Measurements from ENCODE around the gene OR1L6.

The OR1L6 gene, protein sequence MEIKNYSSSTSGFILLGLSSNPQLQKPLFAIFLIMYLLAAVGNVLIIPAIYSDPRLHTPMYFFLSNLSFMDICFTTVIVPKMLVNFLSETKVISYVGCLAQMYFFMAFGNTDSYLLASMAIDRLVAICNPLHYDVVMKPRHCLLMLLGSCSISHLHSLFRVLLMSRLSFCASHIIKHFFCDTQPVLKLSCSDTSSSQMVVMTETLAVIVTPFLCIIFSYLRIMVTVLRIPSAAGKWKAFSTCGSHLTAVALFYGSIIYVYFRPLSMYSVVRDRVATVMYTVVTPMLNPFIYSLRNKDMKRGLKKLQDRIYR

DNA sequence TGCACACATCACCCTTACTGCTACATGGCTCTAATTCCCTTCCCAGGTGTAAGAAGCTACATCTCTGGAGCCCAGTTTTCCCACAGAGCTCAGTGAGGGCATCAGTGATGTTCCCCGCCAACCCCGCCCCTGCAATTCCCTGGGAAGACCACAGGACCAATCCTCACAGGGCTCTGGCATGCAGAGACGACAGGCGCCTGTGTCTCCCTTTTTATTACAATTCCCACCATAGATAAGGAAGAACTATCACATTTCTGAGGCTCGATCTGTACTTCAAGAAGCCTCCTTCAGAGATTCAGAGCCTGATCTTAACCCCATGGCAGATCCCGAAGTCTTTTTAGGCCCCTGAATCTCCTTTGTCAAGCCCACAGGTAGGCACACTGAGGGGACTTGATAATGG is at the start of gene OR1L6:
Gene OR1L6, plus strand, starts transcription at position 301 of the 400 bp plus-strand sequence. CDS start 7,545 bp downstream, outside the sequence.
- H3K36me3 ChIP-seq (ENCODE audit: low read depth), result no peaks in the 10 kb centered on the region
- H3K27me3 ChIP-seq (ENCODE audit: insufficient read depth, poor library complexity, severe bottlenecking), result peaks cover 7% of the 10 kb centered on the region
- no peaks in the 10 kb centered on the region for H3K4me1 ChIP-seq (ENCODE audit: insufficient read depth, poor library complexity, severe bottlenecking)
- DNase-seq (ENCODE audit: low spot score) (no peak), ATAC-seq (ENCODE audit: low read depth) (no peak)
- no peak within 1 kb of the TSS for H3K4me3 ChIP-seq (ENCODE audit: severe bottlenecking)
- TF ChIP-seq, protein P1, sequence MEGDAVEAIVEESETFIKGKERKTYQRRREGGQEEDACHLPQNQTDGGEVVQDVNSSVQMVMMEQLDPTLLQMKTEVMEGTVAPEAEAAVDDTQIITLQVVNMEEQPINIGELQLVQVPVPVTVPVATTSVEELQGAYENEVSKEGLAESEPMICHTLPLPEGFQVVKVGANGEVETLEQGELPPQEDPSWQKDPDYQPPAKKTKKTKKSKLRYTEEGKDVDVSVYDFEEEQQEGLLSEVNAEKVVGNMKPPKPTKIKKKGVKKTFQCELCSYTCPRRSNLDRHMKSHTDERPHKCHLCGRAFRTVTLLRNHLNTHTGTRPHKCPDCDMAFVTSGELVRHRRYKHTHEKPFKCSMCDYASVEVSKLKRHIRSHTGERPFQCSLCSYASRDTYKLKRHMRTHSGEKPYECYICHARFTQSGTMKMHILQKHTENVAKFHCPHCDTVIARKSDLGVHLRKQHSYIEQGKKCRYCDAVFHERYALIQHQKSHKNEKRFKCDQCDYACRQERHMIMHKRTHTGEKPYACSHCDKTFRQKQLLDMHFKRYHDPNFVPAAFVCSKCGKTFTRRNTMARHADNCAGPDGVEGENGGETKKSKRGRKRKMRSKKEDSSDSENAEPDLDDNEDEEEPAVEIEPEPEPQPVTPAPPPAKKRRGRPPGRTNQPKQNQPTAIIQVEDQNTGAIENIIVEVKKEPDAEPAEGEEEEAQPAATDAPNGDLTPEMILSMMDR (IDR thresholded peaks at IDR 0.05; ENCODE audit: poor library complexity, severe bottlenecking), result no peak
- H3K27ac ChIP-seq (ENCODE audit: poor library complexity, severe bottlenecking), result no peak within 1 kb of the TSS
- H3K9me3 ChIP-seq (ENCODE audit: severe bottlenecking), result no peaks in the 10 kb centered on the region

DNA sequence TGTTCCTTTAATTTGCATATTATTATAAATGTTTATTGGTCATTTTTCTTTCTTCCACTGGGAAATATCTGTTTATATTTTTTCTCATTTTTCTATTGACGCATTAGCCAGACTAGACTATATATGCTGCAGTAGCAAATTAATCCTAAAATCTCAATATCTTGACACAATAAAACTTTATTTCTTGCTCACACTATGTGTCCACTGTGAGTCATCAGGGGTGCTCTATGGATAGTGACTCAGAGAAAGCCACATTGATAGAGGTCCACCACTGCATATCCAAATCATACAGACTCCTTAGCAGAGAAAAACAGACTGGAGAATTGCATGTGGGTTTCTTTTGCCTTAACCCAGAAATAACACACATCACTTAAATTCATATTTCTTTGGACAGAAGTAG is 46.4 kb upstream of the OR1L6 start:
- no peaks in the 10 kb centered on the region for H3K4me1 ChIP-seq (ENCODE audit: insufficient read depth, poor library complexity, severe bottlenecking)
- H3K4me3 ChIP-seq (ENCODE audit: severe bottlenecking), result no peak overlapping the region
- H3K27me3 ChIP-seq (ENCODE audit: insufficient read depth, poor library complexity, severe bottlenecking), result peaks cover 11% of the 10 kb centered on the region
- ATAC-seq (ENCODE audit: low read depth) (peak; percentile 45; the same call in 1 of the 3 replicates), DNase-seq (ENCODE audit: low spot score) (no peak)
- no peaks in the 10 kb centered on the region for H3K36me3 ChIP-seq (ENCODE audit: low read depth)
- no peaks in the 10 kb centered on the region for H3K9me3 ChIP-seq (ENCODE audit: severe bottlenecking)
- H3K27ac ChIP-seq (ENCODE audit: poor library complexity, severe bottlenecking), result no peak overlapping the region
- TF ChIP-seq, protein P1 (IDR thresholded peaks at IDR 0.05; ENCODE audit: poor library complexity, severe bottlenecking), result no peak

DNA sequence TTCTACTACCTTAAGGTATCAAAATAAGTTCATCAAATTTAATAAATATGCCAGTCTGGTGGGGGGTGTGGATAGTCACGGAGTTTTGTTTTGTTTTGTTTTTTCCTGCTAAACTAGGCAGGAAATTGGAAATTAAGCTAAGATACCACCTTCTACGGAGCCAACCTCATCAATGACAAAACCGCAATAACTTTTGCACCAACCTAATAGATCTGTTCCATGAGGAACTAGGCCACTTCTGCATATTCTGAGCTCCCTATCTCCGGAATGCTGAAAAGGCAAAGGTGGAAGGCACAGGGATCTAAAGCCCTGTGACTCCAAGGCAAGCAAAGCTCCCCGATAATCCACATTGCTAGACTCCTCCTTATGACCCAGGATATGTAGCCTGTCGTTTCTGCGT is 24.1 kb upstream of the OR1L6 start:
- Histone ChIP-seq H3K36me3 (ENCODE audit: low read depth) (no peaks in the 10 kb centered on the region), H3K4me3 (ENCODE audit: severe bottlenecking) (no peak overlapping the region), H3K27ac (ENCODE audit: poor library complexity, severe bottlenecking) (no peak overlapping the region), H3K4me1 (ENCODE audit: insufficient read depth, poor library complexity, severe bottlenecking) (no peaks in the 10 kb centered on the region), H3K27me3 (ENCODE audit: insufficient read depth, poor library complexity, severe bottlenecking) (no peaks in the 10 kb centered on the region), H3K9me3 (ENCODE audit: severe bottlenecking) (no peaks in the 10 kb centered on the region)
- no peak for ATAC-seq (ENCODE audit: low read depth)
- TF ChIP-seq, protein P1 (IDR thresholded peaks at IDR 0.05; ENCODE audit: poor library complexity, severe bottlenecking), result no peak
- no peak for DNase-seq (ENCODE audit: low spot score)

DNA sequence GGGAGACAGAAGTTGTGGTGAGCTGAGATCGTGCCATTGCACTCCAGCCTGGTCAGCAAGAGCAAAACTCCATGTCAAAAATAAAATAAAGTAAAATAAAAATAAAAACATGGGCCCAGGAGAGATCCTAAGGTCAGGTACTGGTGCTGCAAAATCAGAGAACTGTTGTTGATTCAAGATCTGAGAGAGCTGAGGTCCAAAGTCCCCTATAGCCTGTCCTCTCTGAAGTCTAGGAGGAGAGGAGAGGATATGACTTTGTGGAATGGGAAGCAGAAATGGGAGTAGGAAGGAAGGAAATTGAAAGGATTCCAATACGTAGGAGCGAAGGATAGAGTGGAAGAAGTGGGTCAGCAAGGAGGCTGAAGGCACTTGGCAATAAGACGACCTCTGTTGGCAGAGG is 22.9 kb upstream of the OR1L6 start:
- no peaks in the 10 kb centered on the region for H3K4me1 ChIP-seq (ENCODE audit: insufficient read depth, poor library complexity, severe bottlenecking)
- TF ChIP-seq, protein P1 (IDR thresholded peaks at IDR 0.05; ENCODE audit: poor library complexity, severe bottlenecking), result no peak
- H3K27ac ChIP-seq (ENCODE audit: poor library complexity, severe bottlenecking), result no peak overlapping the region
- no peak for ATAC-seq (ENCODE audit: low read depth)
- no peaks in the 10 kb centered on the region for H3K36me3 ChIP-seq (ENCODE audit: low read depth)
- H3K9me3 ChIP-seq (ENCODE audit: severe bottlenecking), result no peaks in the 10 kb centered on the region
- DNase-seq (ENCODE audit: low spot score), result no peak
- no peak overlapping the region for H3K4me3 ChIP-seq (ENCODE audit: severe bottlenecking)
- H3K27me3 ChIP-seq (ENCODE audit: insufficient read depth, poor library complexity, severe bottlenecking), result peaks cover 4% of the 10 kb centered on the region

DNA sequence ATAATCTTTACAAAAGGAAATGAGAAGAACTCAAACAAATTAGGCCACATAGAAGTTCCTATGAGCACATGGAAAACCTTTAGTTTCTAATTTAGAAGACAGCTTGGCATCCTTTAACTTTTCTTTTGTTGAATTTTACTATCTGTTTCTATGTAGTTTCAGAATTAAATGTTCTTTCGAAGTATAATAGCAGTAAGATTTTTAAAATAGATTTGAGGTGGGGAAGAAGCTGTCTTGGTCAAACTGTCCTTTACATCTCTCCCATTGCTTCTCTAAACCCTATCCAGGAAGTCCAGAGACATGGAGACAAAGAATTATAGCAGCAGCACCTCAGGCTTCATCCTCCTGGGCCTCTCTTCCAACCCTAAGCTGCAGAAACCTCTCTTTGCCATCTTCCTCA is 18.4 kb upstream of the OR1L6 start, which contains the start of gene OR1L4:
Gene OR1L4, plus strand, starts transcription at position 301 of the 400 bp plus-strand sequence. Its CDS starts 0 bp downstream, at position 301.
- Histone ChIP-seq H3K4me3 (ENCODE audit: severe bottlenecking) (no peak within 1 kb of the TSS), H3K27me3 (ENCODE audit: insufficient read depth, poor library complexity, severe bottlenecking) (peaks cover 4% of the 10 kb centered on the region), H3K36me3 (ENCODE audit: low read depth) (no peaks in the 10 kb centered on the region), H3K4me1 (ENCODE audit: insufficient read depth, poor library complexity, severe bottlenecking) (no peaks in the 10 kb centered on the region), H3K27ac (ENCODE audit: poor library complexity, severe bottlenecking) (no peak within 1 kb of the TSS), H3K9me3 (ENCODE audit: severe bottlenecking) (no peaks in the 10 kb centered on the region)
- ATAC-seq (ENCODE audit: low read depth) (no peak), DNase-seq (ENCODE audit: low spot score) (no peak)
- TF ChIP-seq, protein P1 (IDR thresholded peaks at IDR 0.05; ENCODE audit: poor library complexity, severe bottlenecking), result no peak

All from RWPE2 (cell line).